ENCODE data around the gene DAB2IP.

DAB2IP gene

GRCh38 chr9:121662359-121662758 lies 10.9 kb downstream of the DAB2IP start:
- no peak for DNase-seq (ENCODE audit: low read depth in 2 of 2, low spot score in 1 of 2)

DNA sequence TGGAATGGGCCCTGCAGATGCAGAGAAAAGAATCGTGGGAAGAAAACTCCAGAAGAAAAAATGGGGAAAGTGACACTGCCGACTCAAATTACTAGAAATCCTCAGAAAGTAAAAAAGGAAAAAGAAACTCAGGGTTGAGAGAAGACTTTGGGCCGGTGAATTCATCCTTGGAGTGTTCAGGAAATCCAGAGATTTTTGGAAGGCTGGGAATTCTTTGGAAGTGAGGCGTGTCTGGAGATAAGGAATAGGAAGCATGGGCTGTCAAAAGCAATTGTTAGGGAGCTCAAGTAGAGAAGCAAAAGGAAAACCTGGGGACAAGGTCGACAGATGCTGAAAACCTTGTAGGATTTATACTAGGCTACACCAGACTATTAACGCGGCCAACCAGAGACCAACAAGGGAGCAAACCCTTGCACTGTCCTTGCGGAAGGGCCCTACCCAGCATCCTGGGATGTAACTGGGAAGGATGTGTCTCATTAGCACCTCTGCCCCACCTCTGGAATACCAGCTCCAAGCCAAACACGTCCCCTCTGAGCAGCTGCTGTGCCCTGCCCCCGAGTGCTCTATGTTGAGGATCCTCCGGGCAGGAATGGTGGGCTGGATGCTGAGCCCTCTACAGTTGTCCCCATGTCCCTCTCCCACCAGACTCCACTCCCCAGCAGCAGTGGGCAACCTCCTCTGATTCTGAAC lies 11.6 kb downstream of the DAB2IP start:
- DNase-seq (ENCODE audit: low read depth in 2 of 2, low spot score in 1 of 2) = no peak

DNA sequence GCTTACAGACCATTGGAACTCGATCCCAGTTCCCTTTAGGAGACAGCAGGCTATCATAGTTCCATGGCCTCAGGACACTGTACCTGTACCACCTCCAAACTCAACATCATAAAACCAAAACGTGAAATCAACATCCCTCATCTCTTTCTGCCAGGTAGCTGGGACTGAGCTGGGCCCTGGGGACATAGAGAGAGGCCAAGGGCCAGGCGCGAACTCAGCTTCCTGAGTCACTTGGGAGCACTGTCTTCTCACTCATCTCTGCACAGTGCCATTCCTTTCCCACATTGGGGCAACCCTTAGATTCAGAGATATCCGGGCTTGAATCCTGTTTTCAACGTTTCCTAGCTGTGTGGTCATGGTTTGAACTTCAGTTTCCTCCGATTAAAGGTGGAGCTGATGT lies 12.2 kb downstream of the DAB2IP start:
- DNase-seq (ENCODE audit: low read depth in 2 of 2, low spot score in 1 of 2) = no peak

DNA sequence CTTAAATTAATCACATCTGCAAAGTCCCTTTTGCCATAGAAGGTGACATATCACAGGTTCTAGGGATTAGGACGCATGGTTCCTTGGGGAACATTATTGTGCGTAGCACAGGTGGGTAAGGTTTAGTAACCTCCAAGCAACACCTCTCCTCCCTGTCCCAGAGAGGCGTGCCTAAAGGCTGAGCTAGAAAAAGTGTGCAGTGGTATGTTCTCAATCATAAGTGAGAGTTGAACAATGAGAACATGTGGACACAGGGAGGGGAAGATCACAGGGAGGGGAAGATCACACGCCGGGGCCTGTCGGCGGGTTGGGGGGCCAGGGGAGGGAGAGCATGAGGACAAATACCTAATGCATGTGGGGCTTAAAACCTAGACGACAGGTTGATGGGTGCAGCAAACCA lies 14.9 kb downstream of the DAB2IP start:
- DNase-seq (ENCODE audit: low read depth in 2 of 2, low spot score in 1 of 2) = no peak

GRCh38 chr9:121667214-121667613 lies 15.8 kb downstream of the DAB2IP start:
- DNase-seq (ENCODE audit: low read depth in 2 of 2, low spot score in 1 of 2) = no peak

DNA sequence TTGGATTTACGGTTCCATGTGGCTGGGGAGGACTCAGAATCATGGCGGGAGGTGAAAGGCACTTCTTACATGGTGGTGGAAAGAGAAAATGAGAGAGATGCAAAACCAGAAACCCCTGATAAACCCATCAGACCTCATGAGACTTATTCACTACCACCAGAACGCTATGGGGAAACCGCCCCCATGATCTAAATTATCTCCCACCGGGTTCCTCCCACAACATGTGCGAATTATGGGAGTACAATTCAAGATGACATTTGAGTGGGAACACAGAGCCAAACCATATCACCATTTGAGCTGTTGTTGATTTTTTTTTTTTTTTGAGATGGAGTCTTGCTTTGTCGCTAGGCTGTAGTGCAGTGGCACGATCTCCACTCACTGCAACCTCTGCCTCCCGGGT lies 16.5 kb downstream of the DAB2IP start:
- no peak for DNase-seq (ENCODE audit: low read depth in 2 of 2, low spot score in 1 of 2)

GRCh38 chr9:121670431-121670830 lies 19.0 kb downstream of the DAB2IP start:
- no peak for DNase-seq (ENCODE audit: low read depth in 2 of 2, low spot score in 1 of 2)

GRCh38 chr9:121671612-121672155 lies 20.2 kb downstream of the DAB2IP start:
- DNase-seq (ENCODE audit: low read depth in 2 of 2, low spot score in 1 of 2) = no peak

- DNase-seq (ENCODE audit: low read depth in 2 of 2, low spot score in 1 of 2) = no peak
Observed at GRCh38 chr9:121672213-121672612, 20.8 kb downstream of the DAB2IP start.

GRCh38 chr9:121672986-121673385 lies 21.6 kb downstream of the DAB2IP start:
- no peak for DNase-seq (ENCODE audit: low read depth in 2 of 2, low spot score in 1 of 2)

- no peak for DNase-seq (ENCODE audit: low read depth in 2 of 2, low spot score in 1 of 2)
Observed at GRCh38 chr9:121673576-121673975, 22.1 kb downstream of the DAB2IP start.

GRCh38 chr9:121674017-121674416 lies 22.6 kb downstream of the DAB2IP start:
- no peak for DNase-seq (ENCODE audit: low read depth in 2 of 2, low spot score in 1 of 2)

DNA sequence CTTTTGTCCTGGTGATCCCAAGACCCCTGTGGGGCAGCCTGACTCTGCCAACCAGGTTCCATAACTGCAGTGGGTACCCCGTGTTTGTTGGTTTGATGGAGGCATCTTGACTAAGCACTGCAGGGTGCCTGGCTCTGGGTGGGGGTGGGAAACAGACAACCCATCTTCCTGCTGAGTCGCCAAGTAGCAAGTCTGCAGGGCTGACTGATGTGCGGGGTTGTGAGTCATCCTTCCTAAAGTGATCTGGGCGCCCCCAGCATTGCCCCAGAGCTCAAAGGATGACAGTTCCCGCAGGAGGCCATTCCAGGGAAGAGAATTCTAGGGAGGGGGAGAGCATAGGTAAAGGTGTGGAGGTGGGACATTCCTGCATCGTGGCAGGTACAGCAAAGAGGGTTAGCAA lies 23.5 kb downstream of the DAB2IP start:
- no peak for DNase-seq (ENCODE audit: low read depth in 2 of 2, low spot score in 1 of 2)

- DNase-seq (ENCODE audit: low read depth in 2 of 2, low spot score in 1 of 2) = no peak
Observed at GRCh38 chr9:121675381-121675780, 23.9 kb downstream of the DAB2IP start.

DNA sequence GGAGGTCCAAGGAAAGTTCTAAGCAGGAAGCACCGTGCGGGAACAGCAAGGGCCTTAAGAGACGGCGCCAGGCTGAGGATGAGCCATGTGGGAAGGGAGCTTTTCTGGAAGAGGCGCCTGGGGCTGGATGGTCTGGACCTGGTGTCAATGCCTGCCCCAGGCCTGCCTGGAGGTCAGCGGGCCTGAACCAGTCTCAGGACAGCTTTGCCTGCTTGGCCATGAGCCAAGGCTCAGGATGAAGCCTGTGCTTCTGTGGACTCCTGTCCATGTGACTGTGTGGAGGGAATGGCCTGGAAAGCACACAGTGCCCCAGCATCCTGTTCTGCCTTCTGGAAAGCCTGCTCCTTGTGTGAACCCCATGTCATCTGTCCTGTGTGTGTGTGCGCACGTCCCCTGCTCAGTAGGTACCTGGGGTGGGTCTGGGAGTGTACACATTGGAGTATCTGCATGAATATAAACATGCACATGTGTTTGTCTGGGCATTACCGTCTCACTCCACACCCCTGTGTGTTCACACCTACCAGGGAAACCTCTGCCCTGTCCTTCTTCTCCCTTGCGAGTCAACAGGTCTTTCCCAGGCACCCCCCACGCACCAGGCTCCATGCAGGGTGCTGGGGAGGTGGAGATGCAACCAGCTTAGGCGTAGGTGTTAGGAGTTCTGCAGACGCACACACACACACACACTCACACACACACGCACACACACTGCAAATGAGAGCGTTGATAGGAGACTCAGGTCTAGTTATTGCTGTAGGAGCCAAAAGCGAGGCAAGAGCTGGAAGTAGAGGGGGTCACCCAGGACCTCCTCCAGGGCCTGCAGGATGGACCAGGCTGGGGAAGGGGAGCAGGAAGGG lies 24.8 kb downstream of the DAB2IP start:
- no peak for DNase-seq (ENCODE audit: low read depth in 2 of 2, low spot score in 1 of 2)

DNA sequence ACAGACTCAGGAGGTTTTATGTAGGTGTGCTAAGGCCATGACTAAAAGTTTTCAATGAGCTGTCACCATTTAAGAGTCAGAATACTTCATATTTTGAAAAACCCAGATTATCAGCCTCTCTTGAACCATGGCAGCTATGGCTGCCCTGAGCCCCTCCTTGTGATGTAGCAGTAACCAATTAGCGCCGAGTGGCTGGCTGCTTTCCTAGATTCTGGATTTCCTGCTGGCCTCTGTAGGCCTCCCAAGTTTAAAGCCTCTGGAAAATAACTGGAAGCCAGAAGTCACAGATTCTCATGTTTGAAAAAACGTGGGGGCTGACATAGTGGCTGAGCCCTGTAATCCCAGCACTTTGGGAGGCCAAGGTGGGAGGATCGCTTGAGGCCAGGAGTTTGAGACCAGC lies 25.5 kb downstream of the DAB2IP start:
- DNase-seq (ENCODE audit: low read depth in 2 of 2, low spot score in 1 of 2) = no peak

DNA sequence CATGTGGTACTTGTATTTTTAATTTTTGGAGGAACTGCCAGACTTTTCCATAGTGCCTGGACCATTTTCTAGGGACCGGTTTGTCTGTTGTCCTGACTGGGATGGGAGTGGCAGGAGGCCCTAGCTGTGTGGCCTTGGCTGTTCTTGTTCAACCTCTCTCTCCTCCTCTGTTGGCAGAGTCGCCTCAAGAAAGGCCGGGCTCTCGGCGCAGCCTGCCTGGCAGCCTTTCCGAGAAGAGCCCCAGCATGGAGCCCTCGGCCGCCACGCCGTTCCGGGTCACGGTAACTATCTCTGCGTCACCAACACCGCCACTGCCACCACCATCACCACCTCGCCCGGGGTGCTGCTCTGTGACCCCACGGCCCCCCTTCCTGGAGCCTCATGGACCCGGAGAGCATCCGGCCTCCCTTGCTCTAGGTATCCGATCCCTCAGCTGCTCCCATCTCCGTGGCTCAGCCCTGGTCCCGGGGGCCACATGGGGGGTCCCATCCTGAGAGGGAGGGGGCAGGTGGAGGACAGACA lies 27.1 kb downstream of the DAB2IP start:
- no peak for DNase-seq (ENCODE audit: low read depth in 2 of 2, low spot score in 1 of 2)

- no peak for DNase-seq (ENCODE audit: low read depth in 2 of 2, low spot score in 1 of 2)
Observed at GRCh38 chr9:121679901-121680635, 28.6 kb downstream of the DAB2IP start.

DNA sequence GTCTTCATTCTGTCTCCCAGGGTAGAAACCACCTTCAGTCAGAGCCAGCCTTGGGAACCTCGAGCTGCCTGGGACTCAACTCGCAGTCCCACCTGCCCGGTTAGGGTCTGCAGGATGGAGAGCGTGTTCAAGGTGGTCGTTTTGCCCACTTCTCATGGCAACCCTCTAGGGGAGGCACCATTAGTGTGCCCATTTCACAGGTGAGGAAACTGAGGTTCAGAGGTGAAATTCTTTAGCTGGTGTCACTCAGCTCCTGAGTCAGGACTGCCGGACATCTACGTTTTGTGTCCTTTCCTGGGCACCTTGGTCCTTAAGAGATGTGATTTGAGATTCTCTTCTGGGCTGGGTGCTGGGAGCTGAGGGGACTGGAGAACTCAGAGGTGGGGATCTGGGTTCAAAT lies 30.0 kb downstream of the DAB2IP start:
- DNase-seq (ENCODE audit: low read depth in 2 of 2, low spot score in 1 of 2) = no peak

DNA sequence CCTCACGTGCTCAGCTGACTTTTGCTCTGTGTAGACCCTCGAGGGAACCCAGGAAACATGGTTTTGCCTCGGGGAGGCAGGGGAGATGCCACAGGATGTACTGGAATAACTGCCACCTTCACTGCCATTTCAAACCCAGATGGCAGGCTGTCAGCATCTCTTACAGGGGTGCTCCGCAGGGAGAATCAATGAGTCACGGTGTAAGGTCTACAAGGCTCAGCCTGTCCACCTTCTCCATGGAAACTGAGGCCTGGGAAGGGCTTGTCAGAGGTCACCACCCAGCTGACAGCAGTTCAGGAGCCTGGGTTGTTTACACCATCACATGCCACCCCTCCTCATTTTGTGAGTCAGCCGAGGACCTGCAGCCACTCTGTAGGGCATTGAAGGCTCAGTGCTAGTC lies 30.8 kb downstream of the DAB2IP start:
- DNase-seq (ENCODE audit: low read depth in 2 of 2, low spot score in 1 of 2) = no peak

DNA sequence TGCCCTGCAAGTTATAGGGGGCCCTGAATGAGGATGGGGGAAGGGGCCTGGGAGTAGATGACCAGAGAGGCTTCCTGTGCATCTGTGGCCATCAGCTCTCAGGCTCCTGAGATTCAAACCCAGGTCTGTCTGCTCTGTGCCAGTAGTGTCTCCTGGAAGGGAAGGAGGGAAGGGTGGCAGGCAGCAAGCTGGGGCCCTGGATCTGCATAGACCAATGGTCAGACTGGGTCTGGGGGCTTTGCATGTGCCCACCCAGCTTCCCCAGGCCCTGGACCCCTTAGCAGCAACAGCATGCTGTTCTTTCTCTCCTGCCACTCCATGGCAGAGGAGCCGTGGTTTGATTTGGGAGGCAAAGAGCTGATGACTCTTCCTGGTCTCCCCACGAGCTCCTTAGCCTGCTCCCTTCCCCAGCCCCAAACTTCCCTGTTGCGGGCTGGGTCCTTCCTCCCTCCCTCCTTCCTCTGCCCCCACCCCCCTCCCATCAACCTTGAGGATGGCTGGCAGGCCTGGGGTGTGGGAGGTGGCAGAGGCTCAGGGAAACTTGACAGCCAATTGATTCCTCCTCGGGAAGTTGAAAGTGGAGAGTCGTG lies 31.6 kb downstream of the DAB2IP start:
- no peak for DNase-seq (ENCODE audit: low read depth in 2 of 2, low spot score in 1 of 2)
